Lower leg skin (tissue), 4 donors: ENCODE results near the gene SNX25. TPM values are rescaled to one million over a fixed set of nuclear protein-coding genes. Genes with fewer than 3 reads are reported as not detected.

ENCODE experiments used
- DNase-seq, 2 donors: peaks; one replicate each; pipeline ENCODE4 v3.0.0-alpha.2; 2019; ENCODE audit warnings: low spot score in 2 of 2
- H3K4me3 ChIP-seq: fragments of 200-600 bp; sonication (generic); 2 replicates; pipeline ENCODE4 v1.5.1; 2017; ENCODE audit warnings: mild to moderate bottlenecking, low read depth; ENCODE audit not compliant: poor library complexity, severe bottlenecking
- POLR2A ChIP-seq, 2 donors: fragments of 450-650 bp; IDR thresholded peaks; one replicate each; pipeline ENCODE4 v1.6.1; 2016 to 2017; ENCODE audit warnings: antibody characterized with exemption in 2 of 2, mild to moderate bottlenecking in 1 of 2, moderate library complexity in 1 of 2
- WGBS, 2 donors: methylation state at CpG; one replicate each; pipeline ENCODE4 v1.1.5; 2018; 5-methylcytosine and 5-hydroxymethylcytosine counted together
- intact Hi-C: fragments of 100-400 bp; cut with DNase I; formaldehyde crosslinking; loops from one replicate; pipeline ENCODE4 v1.15.0; 2023; ENCODE audit warnings: low total_unique reads
- total RNA-seq, 4 donors: library from RNA; depleted of rRNA; stranded (reverse); fragments of >200 nt; gene quantifications; one replicate each; pipeline ENCODE4 v1.1.0, GENCODE V29; 2016
- TF ChIP-seq, protein P1 (sequence below), 3 donors: fragments of 450-650 bp; IDR thresholded peaks; one replicate each; pipeline ENCODE4 v1.5.1; 2016; ENCODE audit warnings: antibody characterized with exemption in 3 of 3, mild to moderate bottlenecking in 3 of 3, moderate library complexity in 2 of 3

SNX25 gene
- total RNA-seq, 4 donors from 2014 or later, result 13.4 to 18.3 (median 15.6) TPM

DNA sequence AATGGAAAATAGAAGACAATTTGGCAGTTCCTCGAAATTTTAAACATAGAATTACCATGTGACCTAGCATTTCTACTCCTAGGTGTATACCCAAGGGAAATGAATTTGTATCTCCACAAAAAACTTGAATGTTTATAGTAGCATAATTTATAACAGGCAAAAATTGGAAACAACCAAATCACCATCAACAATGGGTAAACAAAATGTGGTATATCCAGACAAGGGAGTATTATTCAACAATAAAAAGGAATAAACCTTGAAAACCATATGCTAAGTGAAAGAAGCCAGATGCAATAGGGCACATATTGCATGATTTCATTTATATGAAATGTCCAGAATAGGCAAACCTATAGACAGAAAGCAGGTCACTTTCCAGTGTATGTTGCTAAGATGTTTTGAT lies 83.8 kb downstream of the SNX25 start:
- 86 to 88% methylated on average over 1 of the region's 1 CpG for WGBS, 2 donors
- no peak overlapping the region for H3K4me3 ChIP-seq
- DNase-seq, result no peak
- TF ChIP-seq, protein P1, sequence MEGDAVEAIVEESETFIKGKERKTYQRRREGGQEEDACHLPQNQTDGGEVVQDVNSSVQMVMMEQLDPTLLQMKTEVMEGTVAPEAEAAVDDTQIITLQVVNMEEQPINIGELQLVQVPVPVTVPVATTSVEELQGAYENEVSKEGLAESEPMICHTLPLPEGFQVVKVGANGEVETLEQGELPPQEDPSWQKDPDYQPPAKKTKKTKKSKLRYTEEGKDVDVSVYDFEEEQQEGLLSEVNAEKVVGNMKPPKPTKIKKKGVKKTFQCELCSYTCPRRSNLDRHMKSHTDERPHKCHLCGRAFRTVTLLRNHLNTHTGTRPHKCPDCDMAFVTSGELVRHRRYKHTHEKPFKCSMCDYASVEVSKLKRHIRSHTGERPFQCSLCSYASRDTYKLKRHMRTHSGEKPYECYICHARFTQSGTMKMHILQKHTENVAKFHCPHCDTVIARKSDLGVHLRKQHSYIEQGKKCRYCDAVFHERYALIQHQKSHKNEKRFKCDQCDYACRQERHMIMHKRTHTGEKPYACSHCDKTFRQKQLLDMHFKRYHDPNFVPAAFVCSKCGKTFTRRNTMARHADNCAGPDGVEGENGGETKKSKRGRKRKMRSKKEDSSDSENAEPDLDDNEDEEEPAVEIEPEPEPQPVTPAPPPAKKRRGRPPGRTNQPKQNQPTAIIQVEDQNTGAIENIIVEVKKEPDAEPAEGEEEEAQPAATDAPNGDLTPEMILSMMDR (IDR thresholded peaks at IDR 0.05), result no peak
- TF ChIP-seq POLR2A (IDR thresholded peaks at IDR 0.05), result no peak
- intact Hi-C loops, result no loop called here

- no peak for DNase-seq
- TF ChIP-seq, protein P1 (IDR thresholded peaks at IDR 0.05), result no peak
- TF ChIP-seq POLR2A (IDR thresholded peaks at IDR 0.05), result no peak
- H3K4me3 ChIP-seq, result no peak overlapping the region
- 92 to 93% methylated on average over 6 of the region's 6 CpGs for WGBS, 2 donors
- intact Hi-C loops, result no loop called here
Observed at GRCh38 chr4:185296665-185297460, 87.5 kb downstream of the SNX25 start.

DNA sequence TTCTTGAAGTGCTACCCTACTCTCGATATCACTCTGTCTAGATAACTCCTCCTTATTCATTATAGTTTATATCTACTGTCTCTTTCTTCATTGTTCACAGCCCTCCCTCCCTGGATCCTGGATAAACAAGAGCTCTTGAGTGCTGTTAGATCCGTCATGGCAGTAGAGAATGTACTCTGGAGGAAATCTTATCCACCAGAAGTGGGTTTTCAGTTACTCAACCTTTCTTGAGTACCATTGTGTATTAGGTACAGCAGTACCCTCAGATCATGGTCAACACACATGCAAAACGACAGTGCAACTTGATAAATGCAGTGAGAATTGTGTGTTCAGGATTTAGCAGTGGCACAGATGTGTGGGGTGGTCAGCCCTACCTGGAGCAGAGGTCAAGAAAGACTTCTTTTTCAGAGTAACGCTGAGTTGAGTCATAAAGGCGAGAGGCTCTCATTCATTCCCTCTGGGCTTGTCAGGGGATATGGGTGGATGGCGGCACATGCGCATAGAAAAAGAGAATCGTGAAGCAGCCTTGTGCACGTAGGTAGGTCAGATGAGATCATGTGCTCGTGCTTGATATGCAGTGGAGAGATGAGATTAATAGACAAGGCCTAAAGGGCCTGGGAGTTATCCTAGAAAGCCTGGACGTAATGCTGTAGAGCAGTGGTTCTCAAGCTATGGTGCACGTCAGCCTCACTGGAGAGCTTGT lies 89.5 kb downstream of the SNX25 start:
- H3K4me3 ChIP-seq, result no peak overlapping the region
- intact Hi-C loops, result no loop called here

GRCh38 chr4:185304541-185304940 lies 95.1 kb downstream of the SNX25 start:
- WGBS, 2 donors, result 89 to 94% methylated on average over 4 of the region's 4 CpGs
- no peak overlapping the region for H3K4me3 ChIP-seq
- intact Hi-C loops, result no loop called here
- DNase-seq, result no peak
- TF ChIP-seq POLR2A (IDR thresholded peaks at IDR 0.05), result no peak
- TF ChIP-seq, protein P1 (IDR thresholded peaks at IDR 0.05), result no peak

More for the DNA sequence above, 89.5 kb downstream of the SNX25 start:
- DNase-seq, result no peak
- TF ChIP-seq POLR2A (IDR thresholded peaks at IDR 0.05), result no peak
- TF ChIP-seq, protein P1 (IDR thresholded peaks at IDR 0.05), result no peak
- WGBS, 2 donors, result 87 to 89% methylated on average over 12 of the region's 12 CpGs

GRCh38 chr4:185304944-185305690 lies 95.7 kb downstream of the SNX25 start:
- TF ChIP-seq, protein P1 (IDR thresholded peaks at IDR 0.05), result no peak
- intact Hi-C loops, result no loop called here
- 87% methylated on average over 5 of the region's 5 CpGs for WGBS, 2 donors
- DNase-seq, result no peak
- no peak overlapping the region for H3K4me3 ChIP-seq
